ENCODE measurements around the gene RPL36. TPM values are rescaled to one million over a fixed set of nuclear protein-coding genes. Genes with fewer than 3 reads are reported as not detected.
"Not testable (repeated sequence)": the region's sequence is repeated elsewhere in the genome, so short reads cannot be mapped to it uniquely, and the experiment has no call there.

RPL36 gene
- total and polyA plus RNA-seq, 5 experiments from 2014 or later = 1,442 to 2,883 (median 2,357) TPM

GRCh38 chr19:5718037-5718578, 28.0 kb downstream of the RPL36 start:
- H3K27me3 Mint-ChIP-seq = peaks cover 0 to 2% (median 0%) of the 10 kb centered on the region in 5 donors
- H3K4me3 Mint-ChIP-seq = peak overlapping the region in 9 of 10 donors; percentile 11 to 96 (median 87)
- H3K4me1 Mint-ChIP-seq = peaks cover 8 to 35% (median 20%) of the 10 kb centered on the region in 4 donors
- H3K27ac Mint-ChIP-seq = peak overlapping the region; percentile 13 to 97 (median 90)
- ATAC-seq (no peak), DNase-seq (no peak)
- H3K9me3 Mint-ChIP-seq = no peaks in the 10 kb centered on the region
- peaks cover 0 to 21% (median 8%) of the 10 kb centered on the region in 3 donors for H3K36me3 Mint-ChIP-seq
- POLR2A ChIA-PET = interaction anchor here (0.7 to 5.4 kb wide), 2 partner anchors 28 to 31 kb away, joined by 4 to 68 read pairs; partner anchors contain the start of gene RPL36

GRCh38 chr19:5718579-5719273, 28.6 kb downstream of the RPL36 start:
- no peak for ATAC-seq
- H3K36me3 Mint-ChIP-seq = peaks cover 0 to 15% (median 7%) of the 10 kb centered on the region in 3 donors
- peaks cover 0 to 2% (median 0%) of the 10 kb centered on the region in 5 donors for H3K27me3 Mint-ChIP-seq
- POLR2A ChIA-PET = interaction anchor here (1.0 to 5.4 kb wide), 5 partner anchors 10 to 96 kb away, joined by 3 to 68 read pairs (median 5); partner anchors contain the start of genes RPL36, SAFB and SAFB2
- peak overlapping the region; percentile 86 to 96 (median 88) for H3K4me3 Mint-ChIP-seq
- H3K9me3 Mint-ChIP-seq = no peaks in the 10 kb centered on the region
- H3K27ac Mint-ChIP-seq = peak overlapping the region; percentile 68 to 97 (median 92)
- DNase-seq = no peak
- H3K4me1 Mint-ChIP-seq = peaks cover 8 to 35% (median 20%) of the 10 kb centered on the region in 4 donors

GRCh38 chr19:5719274-5719960, 29.3 kb downstream of the RPL36 start:
- H3K27me3 Mint-ChIP-seq = peaks cover 0 to 2% (median 0%) of the 10 kb centered on the region in 5 donors
- peak overlapping the region; percentile 87 to 98 (median 96) for H3K27ac Mint-ChIP-seq
- DNase-seq (peak in 2 of 10 donors; percentile 18 to 23), ATAC-seq (no peak)
- POLR2A ChIA-PET = interaction anchor here (1.0 to 5.4 kb wide), 11 partner anchors 9 to 109 kb away, joined by 3 to 68 read pairs (median 6); partner anchors contain the start of genes DUS3L, MICOS13, RPL36 and SAFB
- no peaks in the 10 kb centered on the region for H3K9me3 Mint-ChIP-seq
- peaks cover 0 to 9% (median 4%) of the 10 kb centered on the region in 3 donors for H3K36me3 Mint-ChIP-seq
- peaks cover 8 to 35% (median 20%) of the 10 kb centered on the region in 4 donors for H3K4me1 Mint-ChIP-seq
- peak overlapping the region; percentile 88 to 96 (median 90) for H3K4me3 Mint-ChIP-seq

- H3K4me3 Mint-ChIP-seq = peak within 1 kb of the TSS; percentile 88 to 96 (median 90)
- peaks cover 0 to 4% (median 1%) of the 10 kb centered on the region in 5 donors for H3K27me3 Mint-ChIP-seq
- H3K27ac Mint-ChIP-seq = peak within 1 kb of the TSS; percentile 94 to 98 (median 96)
- POLR2A ChIA-PET = interaction anchor here (0.6 to 5.4 kb wide), 16 partner anchors 8 to 995 kb away, joined by 3 to 68 read pairs (median 4); partner anchors contain the start of genes DUS3L, FEM1A, MICOS13 and RPL36
- DNase-seq (peak; percentile 96 to 99 (median 98)), ATAC-seq (peak; percentile 84 to 90)
- no peaks in the 10 kb centered on the region for H3K9me3 Mint-ChIP-seq
- H3K36me3 Mint-ChIP-seq = peaks cover 0 to 9% (median 4%) of the 10 kb centered on the region in 3 donors
- H3K4me1 Mint-ChIP-seq = peaks cover 8 to 35% (median 20%) of the 10 kb centered on the region in 4 donors
Measured at GRCh38 chr19:5719961-5720790, 30.1 kb downstream of the RPL36 start, which contains the start of the genes CATSPERD and LONP1. CATSPERD (plus strand) TSS chr19:5720637; CDS start chr19:5720738, 101 bp downstream. LONP1 (minus strand) TSS chr19:5720146; CDS start chr19:5720132, 14 bp downstream.

GRCh38 chr19:5727453-5728050, 37.5 kb downstream of the RPL36 start:
- no peak for ATAC-seq
- H3K27ac Mint-ChIP-seq = no peak overlapping the region
- H3K27me3 Mint-ChIP-seq = peaks cover 0 to 10% (median 7%) of the 10 kb centered on the region in 5 donors
- no peaks in the 10 kb centered on the region for H3K36me3 Mint-ChIP-seq
- POLR2A ChIA-PET = interaction anchor here (1.1 kb wide), 1 partner anchor 8 kb away, joined by 5 read pairs; the partner anchor contains the start of genes CATSPERD and LONP1
- no peak overlapping the region for H3K4me3 Mint-ChIP-seq
- no peaks in the 10 kb centered on the region for H3K9me3 Mint-ChIP-seq
- no peaks in the 10 kb centered on the region for H3K4me1 Mint-ChIP-seq
- DNase-seq = no peak

- ATAC-seq, H3K4me3 Mint-ChIP-seq, H3K27ac Mint-ChIP-seq, H3K27me3 Mint-ChIP-seq, H3K9me3 Mint-ChIP-seq, POLR2A ChIA-PET, H3K4me1 Mint-ChIP-seq, H3K36me3 Mint-ChIP-seq, DNase-seq: not testable (repeated sequence)
Measured at GRCh38 chr19:5733172-5733571, 43.1 kb downstream of the RPL36 start.

GRCh38 chr19:5738423-5738822, 48.3 kb downstream of the RPL36 start:
- Mint-ChIP-seq H3K27me3 (peaks cover 0 to 3% (median 2%) of the 10 kb centered on the region in 5 donors), H3K27ac (no peak overlapping the region), H3K4me3 (no peak overlapping the region), H3K4me1 (no peaks in the 10 kb centered on the region), H3K9me3 (no peaks in the 10 kb centered on the region), H3K36me3 (no peaks in the 10 kb centered on the region)
- ATAC-seq (no peak), DNase-seq (no peak)
- POLR2A ChIA-PET = interaction anchor here (0.7 kb wide), 1 partner anchor 389 kb away, joined by 5 read pairs; no protein-coding TSS in a partner anchor

Other genes with a start within 250 kb of the RPL36 start
- gene ZNRF4, start 234.9 kb upstream of the RPL36 start, total RNA-seq = not detected
- not detected for gene ZNRF4, start 234.9 kb upstream of the RPL36 start, polyA plus RNA-seq
- gene TINCR, start 122.3 kb upstream of the RPL36 start, total RNA-seq = 1 to 10 TPM; 2.2 to 2.3 TPM
- under 1 TPM in 1 of 3 donors, not detected in 2; 0.09 TPM for gene TINCR, start 122.3 kb upstream of the RPL36 start, polyA plus RNA-seq
- 100 to 1,000 TPM; 218 to 221 TPM for gene SAFB2, start 67.5 kb upstream of the RPL36 start, total RNA-seq
- 10 to 100 TPM; 25.8 to 47.4 (median 28.7) TPM for gene SAFB2, start 67.5 kb upstream of the RPL36 start, polyA plus RNA-seq
- 100 to 1,000 TPM; 188 to 191 TPM for gene SAFB, start 67.2 kb upstream of the RPL36 start, total RNA-seq
- gene SAFB, start 67.2 kb upstream of the RPL36 start, polyA plus RNA-seq = 100 to 1,000 TPM in 1 of 3 donors, 10 to 100 TPM in 2; 28.6 to 135 (median 59.3) TPM
- 10 to 100 TPM; 40.1 to 40.6 TPM for gene MICOS13, start 9.8 kb upstream of the RPL36 start, total RNA-seq
- gene MICOS13, start 9.8 kb upstream of the RPL36 start, polyA plus RNA-seq = 100 to 1,000 TPM in 2 of 3 donors, 10 to 100 TPM in 1; 95.5 to 110 (median 102) TPM
- 1 to 10 TPM; 2.8 to 4.1 TPM for gene HSD11B1L, start 9.3 kb upstream of the RPL36 start, total RNA-seq
- gene HSD11B1L, start 9.3 kb upstream of the RPL36 start, polyA plus RNA-seq = 1 to 10 TPM; 5.5 to 6.0 (median 5.7) TPM
- 10 to 100 TPM; 74.3 to 75.3 TPM for gene LONP1, start 29.9 kb downstream of the RPL36 start, total RNA-seq
- 10 to 100 TPM; 19.9 to 45.5 (median 21.6) TPM for gene LONP1, start 29.9 kb downstream of the RPL36 start, polyA plus RNA-seq
- not detected for gene CATSPERD, start 30.3 kb downstream of the RPL36 start, total RNA-seq
- gene CATSPERD, start 30.3 kb downstream of the RPL36 start, polyA plus RNA-seq = not detected
- 1 to 10 TPM; 8.9 to 10.0 TPM for gene PRR22, start 94.5 kb downstream of the RPL36 start, total RNA-seq
- not detected for gene PRR22, start 94.5 kb downstream of the RPL36 start, polyA plus RNA-seq
- 100 to 1,000 TPM; 113 to 116 TPM for gene DUS3L, start 100.9 kb downstream of the RPL36 start, total RNA-seq
- gene DUS3L, start 100.9 kb downstream of the RPL36 start, polyA plus RNA-seq = 10 to 100 TPM; 26.3 to 43.2 (median 41.1) TPM
- gene NRTN, start 114.8 kb downstream of the RPL36 start, total RNA-seq = under 1 TPM; 0.82 to 0.88 TPM
- under 1 TPM; 0.19 to 0.88 (median 0.81) TPM for gene NRTN, start 114.8 kb downstream of the RPL36 start, polyA plus RNA-seq
- gene FUT6, start 149.4 kb downstream of the RPL36 start, total RNA-seq = not detected
- not detected for gene FUT6, start 149.4 kb downstream of the RPL36 start, polyA plus RNA-seq
- gene FUT3, start 161.2 kb downstream of the RPL36 start, total RNA-seq = under 1 TPM in 1 of 2 experiments, not detected in 1; 0.16 TPM
- gene FUT3, start 161.2 kb downstream of the RPL36 start, polyA plus RNA-seq = not detected
- under 1 TPM; 0.34 to 0.38 TPM for gene FUT5, start 180.2 kb downstream of the RPL36 start, total RNA-seq
- under 1 TPM in 1 of 3 donors, not detected in 2; 0.10 TPM for gene FUT5, start 180.2 kb downstream of the RPL36 start, polyA plus RNA-seq
- 100 to 1,000 TPM; 116 to 131 TPM for gene NDUFA11, start 213.5 kb downstream of the RPL36 start, total RNA-seq
- 100 to 1,000 TPM; 374 to 404 (median 395) TPM for gene NDUFA11, start 213.5 kb downstream of the RPL36 start, polyA plus RNA-seq
- gene VMAC, start 214.6 kb downstream of the RPL36 start, total RNA-seq = 10 to 100 TPM; 32.7 to 34.5 TPM
- 1 to 10 TPM; 6.2 to 8.4 (median 7.0) TPM for gene VMAC, start 214.6 kb downstream of the RPL36 start, polyA plus RNA-seq
- gene CAPS, start 224.0 kb downstream of the RPL36 start, total RNA-seq = 10 to 100 TPM; 55.9 to 58.3 TPM
- 1 to 10 TPM; 1.3 to 2.8 (median 2.0) TPM for gene CAPS, start 224.0 kb downstream of the RPL36 start, polyA plus RNA-seq